RCC 7860 (cell line): ENCODE measurements around the gene PRRG3.

Experiments used
- DNase-seq: peaks from one replicate; pipeline ENCODE4 v3.0.0-alpha.2; 2015; ENCODE audit warnings: low spot score
- FAIRE-seq: peaks from 2 replicates; lab custom pipeline; 2012; peaks lifted over from hg19 to GRCh38; lab: Jason Lieb, UNC

Gene PRRG3

DNA sequence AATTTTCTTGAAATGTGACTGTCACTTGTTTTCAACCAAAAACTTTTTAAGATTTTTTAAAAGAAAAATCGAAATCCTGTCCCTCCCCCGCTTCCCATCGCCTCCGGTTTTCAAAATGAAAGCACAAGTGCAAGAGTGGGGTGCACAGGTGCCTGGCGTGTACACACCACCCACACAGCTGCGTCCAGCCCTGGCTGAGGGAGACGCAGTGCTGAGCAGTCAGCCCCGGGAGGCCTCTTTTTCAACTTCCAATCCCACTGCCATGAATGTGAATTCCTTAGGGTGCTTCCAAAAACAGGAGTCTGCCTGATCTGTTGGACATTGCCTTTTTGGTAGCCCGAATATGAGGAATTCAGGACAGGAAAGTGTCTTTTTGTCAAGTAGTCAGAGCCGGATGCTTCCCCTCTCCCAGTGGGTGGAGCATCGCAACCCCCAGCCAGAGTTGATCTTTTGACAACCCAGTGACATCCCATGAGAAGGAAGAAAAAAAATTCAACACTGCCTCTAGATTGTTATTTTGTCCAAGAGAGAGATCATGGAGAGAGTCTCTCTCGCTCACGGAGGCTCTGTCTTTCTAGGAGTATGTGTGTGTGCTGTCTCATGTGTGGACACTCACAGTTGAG lies 8.9 kb downstream of the PRRG3 start:
- FAIRE-seq (no peak), DNase-seq (no peak)

GRCh38 chrX:151708821-151709220 lies 13.6 kb downstream of the PRRG3 start:
- no peak for FAIRE-seq

GRCh38 chrX:151710457-151710856 lies 15.2 kb downstream of the PRRG3 start:
- DNase-seq: no peak
- no peak for FAIRE-seq

More at GRCh38 chrX:151708821-151709220, 13.6 kb downstream of the PRRG3 start:
- no peak for DNase-seq

GRCh38 chrX:151711154-151711553 lies 15.9 kb downstream of the PRRG3 start:
- DNase-seq (no peak), FAIRE-seq (no peak)

DNA sequence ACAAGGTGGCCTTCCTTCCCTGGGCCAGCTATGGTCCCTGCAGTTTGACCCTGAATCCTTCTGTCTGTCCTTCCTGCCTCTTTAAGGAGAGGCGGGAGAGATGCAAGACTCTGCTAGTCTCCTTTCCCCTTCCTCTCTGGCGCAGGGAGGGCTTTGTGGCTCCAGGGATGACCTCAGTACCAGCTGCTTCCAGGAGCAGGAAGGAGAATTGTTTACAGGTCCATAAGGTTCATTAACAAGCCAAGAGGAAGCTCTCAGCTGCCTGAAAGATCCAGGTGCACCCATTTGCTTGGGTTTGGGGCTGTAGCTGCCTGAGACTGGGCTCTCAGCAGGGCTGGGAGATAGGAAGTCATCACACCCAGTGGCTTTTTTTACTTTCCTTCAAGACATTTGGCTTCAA lies 16.5 kb downstream of the PRRG3 start:
- FAIRE-seq: no peak
- no peak for DNase-seq

GRCh38 chrX:151712253-151712652 lies 17.0 kb downstream of the PRRG3 start:
- FAIRE-seq (no peak), DNase-seq (no peak)

- no peak for DNase-seq
- no peak for FAIRE-seq
These were observed 18.6 kb downstream of the PRRG3 start for GRCh38 chrX:151713849-151714248.

DNA sequence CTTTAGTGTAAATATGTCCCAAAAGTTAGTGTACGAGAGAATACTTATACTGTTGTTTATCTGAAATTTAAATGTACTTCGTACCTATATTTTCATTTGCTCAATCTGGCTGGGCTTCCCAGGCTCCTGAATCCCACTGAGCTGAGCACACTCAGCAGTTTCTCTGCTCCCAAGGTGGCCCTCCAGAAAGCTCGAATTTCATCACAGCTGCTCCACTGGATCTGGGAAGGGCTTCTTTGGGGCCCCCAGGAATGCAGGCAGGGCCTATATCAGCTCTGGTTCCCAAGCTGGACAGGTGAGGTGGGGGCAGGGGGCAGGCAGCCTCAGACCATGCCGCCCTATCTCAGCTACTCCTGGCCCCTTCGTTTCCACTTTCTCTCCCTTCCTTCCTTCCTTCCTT lies 19.1 kb downstream of the PRRG3 start:
- no peak for FAIRE-seq
- no peak for DNase-seq

DNA sequence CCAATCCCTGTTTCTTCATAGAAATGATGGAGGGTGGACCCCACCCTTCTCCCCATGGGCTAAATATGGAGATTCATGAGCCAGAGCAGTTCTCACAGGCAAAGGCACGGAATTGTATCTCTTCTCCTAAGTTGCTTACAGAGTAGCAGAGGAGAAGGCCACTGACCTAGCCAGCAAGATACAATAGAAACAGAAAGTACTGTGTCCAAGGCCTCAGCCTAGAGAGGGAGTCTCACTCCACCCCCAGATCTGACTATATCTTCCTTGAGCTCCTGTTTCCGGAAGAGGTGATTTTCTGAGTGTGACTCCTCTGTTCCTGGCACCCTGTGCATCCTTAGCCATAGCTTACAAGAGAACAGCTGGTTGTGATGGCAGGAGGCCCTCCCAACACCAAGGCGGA lies 20.5 kb downstream of the PRRG3 start, which contains the start of gene FATE1:
Gene FATE1, plus strand, starts transcription at position 284 of the 400 bp plus-strand sequence. Its CDS starts 85 bp downstream, at position 369.
- FAIRE-seq (no peak), DNase-seq (no peak)

DNA sequence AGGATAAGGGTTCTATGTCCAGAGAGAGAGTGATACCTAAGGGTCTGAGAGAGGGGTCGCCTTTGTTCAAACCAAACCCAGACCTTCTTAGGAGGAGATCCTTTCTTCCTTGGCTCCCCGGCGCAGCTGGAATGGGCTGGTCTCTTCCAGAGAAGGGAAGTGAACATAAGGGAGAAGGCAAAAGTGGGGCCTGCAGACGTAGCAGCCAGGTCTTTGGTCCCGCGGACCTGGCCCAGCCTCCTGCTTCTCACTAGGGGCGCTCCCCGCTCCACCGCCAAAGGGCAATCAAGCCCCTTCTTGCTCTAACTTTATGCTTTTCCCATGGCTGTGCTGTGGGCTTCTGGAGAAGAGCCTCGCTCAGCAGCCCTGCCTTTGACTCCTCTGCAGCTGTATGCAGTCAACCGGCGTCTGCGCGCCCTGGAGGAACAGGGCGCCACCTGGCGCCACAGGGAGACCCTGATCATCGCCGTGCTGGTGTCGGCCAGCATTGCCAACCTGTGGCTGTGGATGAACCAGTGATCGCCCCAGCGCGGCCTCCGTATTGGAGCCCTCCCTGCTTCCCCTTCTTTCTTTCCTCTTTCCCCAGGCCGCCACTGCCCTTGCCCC lies 27.1 kb downstream of the PRRG3 start:
- DNase-seq (no peak), FAIRE-seq (no peak)

DNA sequence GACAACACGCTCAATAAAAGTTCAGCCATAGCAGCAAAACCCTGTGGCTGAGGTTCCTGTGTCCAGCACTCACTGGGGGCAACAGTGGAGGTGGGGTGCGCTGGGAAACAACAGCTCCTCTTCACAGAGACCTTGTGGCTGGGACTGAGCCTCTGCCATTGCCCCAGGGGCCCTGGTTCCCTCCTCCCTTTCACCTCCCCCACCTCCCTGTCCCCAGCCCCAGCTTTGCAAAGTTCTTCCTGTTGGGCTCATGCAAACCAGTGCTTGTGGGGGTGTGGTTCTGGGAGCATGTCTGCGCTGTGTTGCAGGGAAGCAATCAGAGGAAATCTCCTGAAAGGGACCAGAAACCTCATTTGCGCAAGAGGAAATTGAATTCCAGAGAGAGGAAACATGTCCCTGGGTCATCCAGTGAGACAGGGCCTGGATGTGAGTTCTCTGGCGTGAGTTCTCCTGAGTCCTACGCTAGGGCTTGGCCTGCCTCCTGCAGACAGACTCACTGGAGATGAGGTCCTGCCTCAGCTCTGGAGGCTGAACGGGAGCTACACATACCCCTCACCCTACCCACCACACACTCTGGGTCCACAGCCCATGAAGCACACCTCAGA lies 28.0 kb downstream of the PRRG3 start:
- no peak for DNase-seq
- FAIRE-seq: no peak

DNA sequence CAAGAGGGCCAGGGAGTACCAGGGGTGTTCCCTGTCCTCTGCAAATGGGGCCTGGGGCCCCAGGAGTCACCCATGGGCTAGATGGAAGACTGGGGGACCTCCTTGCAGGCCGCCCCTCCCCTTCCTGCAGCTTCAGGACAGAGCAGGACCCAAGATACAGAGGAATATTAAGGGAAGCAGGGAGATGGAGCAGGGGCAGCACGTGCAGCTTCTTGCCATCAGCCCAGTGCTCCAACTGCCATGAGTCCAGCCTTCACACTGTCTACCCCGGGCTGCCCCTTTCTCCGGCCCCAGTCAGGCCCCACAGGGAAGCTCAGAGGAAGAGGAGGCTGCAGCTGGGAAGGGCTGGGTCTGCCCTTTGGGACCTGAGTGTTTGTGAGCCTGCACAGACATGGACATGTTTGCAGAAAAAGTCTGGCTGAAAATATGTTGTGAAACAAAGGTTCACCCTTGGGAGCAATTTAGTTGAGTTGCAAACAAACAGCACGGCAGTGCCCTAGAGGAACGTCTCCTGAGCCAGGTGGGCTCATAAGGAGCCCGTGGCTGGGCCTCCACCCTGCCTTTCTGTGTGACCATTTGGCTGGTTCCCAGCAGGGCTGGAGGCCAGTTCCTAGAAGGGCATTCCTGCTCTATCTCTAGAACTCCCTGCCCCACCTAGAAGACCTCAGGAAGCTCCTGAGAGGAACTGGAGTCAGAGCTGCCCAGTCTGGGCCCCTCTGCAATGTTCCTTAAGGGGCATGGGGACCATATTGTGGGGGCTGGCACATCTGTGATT lies 29.5 kb downstream of the PRRG3 start:
- no peak for DNase-seq
- no peak for FAIRE-seq

DNA sequence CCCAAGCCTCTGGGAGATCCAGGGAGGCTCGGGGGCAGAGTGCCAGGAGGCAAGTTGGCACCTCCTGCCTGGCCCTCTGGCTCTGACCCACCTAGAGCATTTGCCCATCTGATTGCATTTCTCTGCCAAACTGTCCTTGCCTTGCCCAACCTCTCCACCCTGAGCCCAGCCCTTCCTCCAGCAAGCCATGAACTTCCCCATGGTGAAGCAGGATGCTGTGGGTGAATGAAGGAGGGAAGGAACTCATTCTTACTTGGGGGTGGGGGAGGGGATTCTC lies 30.0 kb downstream of the PRRG3 start:
- FAIRE-seq (no peak), DNase-seq (no peak)

- FAIRE-seq (no peak), DNase-seq (no peak)
These were observed 31.5 kb downstream of the PRRG3 start for GRCh38 chrX:151726751-151727150.

GRCh38 chrX:151727346-151727745 lies 32.1 kb downstream of the PRRG3 start:
- no peak for DNase-seq
- no peak for FAIRE-seq

DNA sequence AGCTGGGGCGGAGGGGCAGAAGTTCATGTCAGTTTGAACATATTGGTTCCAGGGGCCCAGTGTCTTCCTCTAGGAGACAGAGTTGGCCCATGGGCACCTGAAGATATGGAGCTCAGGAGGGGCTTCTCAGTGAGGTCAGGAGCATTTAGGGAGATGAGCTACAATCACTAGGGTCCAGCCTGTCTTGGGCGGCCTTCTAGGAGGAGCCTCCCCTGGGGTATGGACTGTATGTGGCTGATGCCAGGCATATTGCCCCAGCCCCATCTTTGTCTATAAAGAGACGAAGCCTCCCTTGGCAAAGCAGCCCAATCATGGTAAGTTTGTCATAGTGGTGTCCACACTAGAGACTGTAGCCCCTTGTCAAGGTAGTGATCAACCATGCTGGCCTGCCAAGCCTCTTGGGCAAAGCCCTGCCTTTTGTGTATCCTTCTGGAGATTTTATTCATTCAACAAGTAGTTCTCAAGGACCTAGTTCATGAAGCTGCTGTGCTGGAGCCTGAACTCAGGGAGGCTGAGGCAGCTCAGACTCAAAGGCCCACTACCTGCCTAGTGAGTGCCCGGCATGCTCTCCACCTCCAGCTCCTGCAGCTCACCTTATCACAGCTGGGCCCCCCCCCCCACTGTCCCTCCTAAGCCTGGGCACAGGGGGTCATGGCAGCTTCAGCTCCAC lies 33.9 kb downstream of the PRRG3 start:
- FAIRE-seq (no peak), DNase-seq (no peak)

GRCh38 chrX:151734446-151734845 lies 39.2 kb downstream of the PRRG3 start, which contains the start of gene CNGA2:
Gene CNGA2, plus strand, starts transcription at chrX:151734746. Its CDS starts 3,738 bp downstream, at chrX:151738484.
- DNase-seq (no peak), FAIRE-seq (no peak)

DNA sequence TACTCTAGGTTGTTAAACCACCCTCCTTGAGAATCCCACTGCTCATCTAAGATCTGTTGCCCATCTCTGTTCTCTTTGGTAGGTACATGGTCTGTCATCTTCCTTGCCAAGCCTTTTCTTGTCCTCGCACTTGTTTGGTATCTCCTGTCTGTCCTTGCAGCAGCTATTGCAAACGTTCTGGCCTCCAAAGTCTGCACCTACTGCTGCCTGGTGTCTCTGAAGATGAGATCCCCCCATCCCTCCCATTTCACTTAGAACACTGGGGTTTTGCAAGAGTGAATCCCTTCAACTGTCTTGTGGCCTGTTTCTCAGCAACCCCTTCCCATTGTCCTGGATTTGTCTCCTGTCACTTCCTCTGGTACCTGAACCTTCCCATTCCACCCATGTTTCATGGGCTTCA lies 40.0 kb downstream of the PRRG3 start:
- no peak for FAIRE-seq
- DNase-seq: no peak

DNA sequence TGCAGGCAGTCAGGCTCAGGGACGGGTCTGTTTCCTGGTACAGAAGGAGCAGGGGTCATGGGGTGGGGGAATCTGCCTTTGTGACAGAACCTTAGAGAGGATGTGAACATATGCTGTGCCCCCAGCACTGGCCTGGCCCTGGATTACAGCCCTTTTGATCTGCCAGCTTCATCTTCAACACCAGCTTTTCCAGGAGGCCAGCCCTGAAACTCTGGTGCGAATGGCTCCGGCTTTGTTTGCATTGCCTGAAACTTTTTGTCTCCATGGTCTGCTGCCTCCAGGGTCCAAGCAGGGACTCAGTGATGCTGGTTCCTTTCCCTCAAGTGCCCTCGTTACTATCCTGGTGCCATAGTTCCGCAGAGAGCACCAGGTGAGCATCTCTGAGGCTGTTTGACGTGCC lies 41.4 kb downstream of the PRRG3 start:
- FAIRE-seq: no peak

GRCh38 chrX:151737494-151737893 lies 42.2 kb downstream of the PRRG3 start:
- DNase-seq (no peak), FAIRE-seq (no peak)

More for the DNA sequence above, 41.4 kb downstream of the PRRG3 start:
- DNase-seq: no peak

DNA sequence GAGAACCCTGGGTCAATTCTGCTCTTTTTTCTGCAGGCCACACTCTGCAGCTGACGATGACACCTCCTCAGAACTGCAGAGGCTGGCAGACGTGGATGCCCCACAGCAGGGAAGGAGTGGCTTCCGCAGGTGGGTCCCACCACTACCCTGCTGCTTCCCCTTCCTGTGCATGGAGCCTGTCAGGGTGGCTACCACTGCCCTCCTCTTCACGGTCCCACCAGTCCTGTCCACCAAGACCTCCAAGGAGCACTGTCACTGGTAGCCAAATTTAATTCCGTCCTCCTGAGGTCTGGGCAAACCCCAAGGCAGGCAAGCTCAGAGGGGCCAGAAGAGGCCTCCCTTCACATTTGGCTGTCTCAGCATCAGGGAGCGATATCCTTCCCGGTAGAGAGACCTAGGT lies 43.5 kb downstream of the PRRG3 start:
- no peak for FAIRE-seq

More for the DNA sequence above, 43.5 kb downstream of the PRRG3 start:
- no peak for DNase-seq
